A549 (cell line): ENCODE measurements around the gene FAM180B. TPM values are rescaled to one million over a fixed set of nuclear protein-coding genes. Genes with fewer than 3 reads are reported as not detected.

Experiments used
- ATAC-seq, 2 experiments: fragments of 200-7000 bp in 1 of 2; fragments of >200 bp in 1 of 2; cut with Nextera tagmentation in 1 of 2; cut with Tn5 transposase in 1 of 2; 3 replicates each; pipeline versions ENCODE4 v1.8.0 to v1.9.1; 2018 to 2020; ENCODE audit warnings: mild to moderate bottlenecking in 1 of 2, moderate library complexity in 1 of 2
- CTCF ChIA-PET: fragments of 300-600 bp; sonication (Branson Sonifier 250); formaldehyde crosslinking; extraction: SDS; loops from one replicate; lab custom pipeline; 2021; ENCODE audit warnings: antibody characterized with exemption, inconsistent platforms; lab: Yijun Ruan, JAX
- POLR2A ChIA-PET: fragments of 350-600 bp; formaldehyde crosslinking; extraction: SDS; loops from one replicate; lab custom pipeline; 2021; ENCODE audit warnings: antibody characterized with exemption, inconsistent platforms; lab: Yijun Ruan, JAX
- DNase-seq, 2 experiments: peaks; one replicate each; pipeline versions ENCODE4 v3.0.0 to v3.0.0-alpha.2; 2011 to 2016; ENCODE audit warnings: low read depth in 1 of 2, low spot score in 1 of 2
- FAIRE-seq: peaks from 2 replicates; lab custom pipeline; 2011; peaks lifted over from hg19 to GRCh38; lab: Jason Lieb, UNC
- H3K27ac ChIP-seq, 2 experiments: fragments of >200 bp; sonication (Bioruptor Twin); formaldehyde crosslinking; 3 replicates each; pipeline ENCODE4 v1.5.1; 2016 to 2017
- H3K4me1 ChIP-seq: fragments of >200 bp; sonication (Bioruptor Twin); formaldehyde crosslinking; 3 replicates; pipeline ENCODE4 v1.6.1; 2016
- H3K4me2 ChIP-seq: fragments of >200 bp; sonication (Bioruptor Twin); formaldehyde crosslinking; 3 replicates; pipeline ENCODE4 v1.6.1; 2016
- H3K4me3 ChIP-seq: fragments of >200 bp; sonication (Bioruptor Twin); formaldehyde crosslinking; 3 replicates; pipeline ENCODE4 v1.5.1; 2016
- H3K9me3 ChIP-seq: fragments of >200 bp; sonication (Bioruptor Twin); formaldehyde crosslinking; 3 replicates; pipeline ENCODE4 v1.6.1; 2016
- CBX2 ChIP-seq: fragments of 200-600 bp; sonication (generic); IDR thresholded peaks from 2 replicates; pipeline ENCODE4 v1.6.1; 2016; ENCODE audit warnings: low read depth, mild to moderate bottlenecking, borderline replicate concordance
- EHF ChIP-seq: fragments of 250-450 bp; sonication (Bioruptor Pico); IDR thresholded peaks from 2 replicates; pipeline ENCODE4 v1.5.0; 2020; ENCODE audit warnings: mild to moderate bottlenecking
- ELK1 ChIP-seq: fragments of 150-350 bp; IDR thresholded peaks from 2 replicates; pipeline ENCODE4 v1.6.1; 2014; ENCODE audit warnings: low read depth, mild to moderate bottlenecking, low read length
- EP300 ChIP-seq, 2 experiments: fragments of >200 bp; sonication (Bioruptor Twin); formaldehyde crosslinking; IDR thresholded peaks; 2 replicates in 1 of 2; 3 replicates in 1 of 2; pipeline ENCODE4 v1.6.1; 2016 to 2017
- FOXS1 ChIP-seq: fragments of 250-450 bp; sonication (Bioruptor Pico); IDR thresholded peaks from 2 replicates; pipeline ENCODE4 v1.5.0; 2020; ENCODE audit warnings: mild to moderate bottlenecking, moderate library complexity
- HOXA7 ChIP-seq: fragments of 250-450 bp; sonication (Bioruptor Pico); IDR thresholded peaks from 2 replicates; pipeline ENCODE4 v1.5.0; 2020; ENCODE audit warnings: mild to moderate bottlenecking, moderate library complexity
- HOXB5 ChIP-seq: fragments of 250-450 bp; sonication (Bioruptor Pico); IDR thresholded peaks from 2 replicates; pipeline ENCODE4 v1.5.0; 2020; ENCODE audit warnings: mild to moderate bottlenecking, moderate library complexity
- KDM5A ChIP-seq: fragments of 200-600 bp; sonication (generic); IDR thresholded peaks from 2 replicates; pipeline ENCODE4 v1.6.1; 2016; ENCODE audit warnings: antibody characterized with exemption, mild to moderate bottlenecking
- MAZ ChIP-seq: fragments of 150-350 bp; IDR thresholded peaks from 2 replicates; pipeline ENCODE4 v1.6.1; 2014; ENCODE audit warnings: antibody characterized with exemption, low read depth, low read length, borderline replicate concordance
- MYC ChIP-seq: IDR thresholded peaks from 2 replicates; pipeline ENCODE4 v1.6.1; 2012; ENCODE audit warnings: mild to moderate bottlenecking, inconsistent platforms, low read length, improper control_type of control experiment, borderline replicate concordance
- PHF8 ChIP-seq: fragments of 200-600 bp; sonication (generic); IDR thresholded peaks from 2 replicates; pipeline ENCODE4 v1.6.1; 2016; ENCODE audit warnings: low read depth, mild to moderate bottlenecking, antibody characterized with exemption, moderate library complexity, borderline replicate concordance
- POLR2A ChIP-seq: IDR thresholded peaks from 2 replicates; pipeline ENCODE4 v1.6.1; 2012; ENCODE audit warnings: mild to moderate bottlenecking, low read length
- RARB ChIP-seq: fragments of 250-450 bp; sonication (Bioruptor Pico); IDR thresholded peaks from 2 replicates; pipeline ENCODE4 v1.8.0; 2021; ENCODE audit warnings: mild to moderate bottlenecking, moderate library complexity
- RFX5 ChIP-seq: fragments of 450-650 bp; IDR thresholded peaks from 2 replicates; pipeline ENCODE4 v1.7.1; 2014; ENCODE audit warnings: antibody characterized with exemption, mild to moderate bottlenecking, moderate library complexity
- RNF2 ChIP-seq: fragments of 200-600 bp; sonication (generic); IDR thresholded peaks from 2 replicates; pipeline ENCODE4 v1.6.1; 2016; ENCODE audit warnings: low read depth, mild to moderate bottlenecking, antibody characterized with exemption, moderate library complexity, borderline replicate concordance
- SMC3 ChIP-seq: fragments of >200 bp; sonication (Bioruptor Twin); formaldehyde crosslinking; IDR thresholded peaks from 3 replicates; pipeline ENCODE4 v1.6.1; 2018; ENCODE audit warnings: inconsistent platforms
- TP53 ChIP-seq: fragments of 250-450 bp; sonication (Bioruptor Pico); IDR thresholded peaks from 2 replicates; pipeline ENCODE4 v1.5.0; 2021; ENCODE audit warnings: mild to moderate bottlenecking, moderate library complexity
- ZC3H11A ChIP-seq: fragments of 450-650 bp; IDR thresholded peaks from 2 replicates; pipeline ENCODE4 v1.6.1; 2014; ENCODE audit warnings: antibody characterized with exemption, mild to moderate bottlenecking
- ZSCAN20 ChIP-seq: fragments of 250-450 bp; sonication (Bioruptor Pico); IDR thresholded peaks from 2 replicates; pipeline ENCODE4 v1.8.0; 2022; ENCODE audit warnings: mild to moderate bottlenecking, moderate library complexity
- WGBS: methylation state at CpG from one replicate; pipeline ENCODE4 v1.1.6; 2017; ENCODE audit errors: missing lambda C conversion rate; 5-methylcytosine and 5-hydroxymethylcytosine counted together
- polyA plus RNA-seq, 4 experiments: library from polyadenylated mRNA; depleted of rRNA in 3 of 4; stranded (reverse); fragments of >200 nt; fragmentation: RNase III in 1 of 4; extraction: RNeasy Plus Mini Kit Qiagen cat#74134 plus additional on column Dnase treatment in 1 of 4; gene quantifications; 2 replicates in 3 of 4; 3 replicates in 1 of 4; pipeline ENCODE4 v1.2.3, GENCODE V29; 2011 to 2017
- TF ChIP-seq, protein P1 (sequence below): fragments of >200 bp; sonication (Bioruptor Twin); formaldehyde crosslinking; IDR thresholded peaks from 3 replicates; pipeline ENCODE4 v1.5.1; 2016
- TF ChIP-seq, protein P2 (sequence below): IDR thresholded peaks from 2 replicates; pipeline ENCODE4 v1.6.1; 2012
- TF ChIP-seq, protein P3 (sequence below): IDR thresholded peaks from 2 replicates; pipeline ENCODE4 v1.6.1; 2012; ENCODE audit warnings: low read depth, borderline replicate concordance
- TF ChIP-seq, protein P4 (sequence below): IDR thresholded peaks from 2 replicates; pipeline ENCODE4 v1.6.1; 2012
- TF ChIP-seq, protein P5 (sequence below): fragments of 250-450 bp; sonication (Bioruptor Pico); IDR thresholded peaks from 2 replicates; pipeline ENCODE4 v1.5.0; 2020; ENCODE audit warnings: low read depth, mild to moderate bottlenecking, moderate library complexity
- TF ChIP-seq, protein P6 (sequence below): fragments of >200 bp; sonication (Bioruptor Twin); formaldehyde crosslinking; IDR thresholded peaks from 2 replicates; pipeline ENCODE4 v1.6.1; 2016
- TF ChIP-seq, protein P7 (sequence below): fragments of 450-650 bp; IDR thresholded peaks from 2 replicates; pipeline ENCODE4 v1.6.1; 2014; ENCODE audit warnings: antibody characterized with exemption

FAM180B gene
- polyA plus RNA-seq, 2 of the 4 experiments (the other 2 are of a cell fraction): not detected

GRCh38 chr11:47593492-47593933 is 7.0 kb downstream of the FAM180B start:
- no peak for TF ChIP-seq ZC3H11A
- TF ChIP-seq RARB (CRISPR knock-in tag): no peak
- no peak for TF ChIP-seq ZSCAN20 (CRISPR knock-in tag)
- TF ChIP-seq EP300 (IDR thresholded peaks at IDR 0.05): no peak
- TF ChIP-seq, protein P1, sequence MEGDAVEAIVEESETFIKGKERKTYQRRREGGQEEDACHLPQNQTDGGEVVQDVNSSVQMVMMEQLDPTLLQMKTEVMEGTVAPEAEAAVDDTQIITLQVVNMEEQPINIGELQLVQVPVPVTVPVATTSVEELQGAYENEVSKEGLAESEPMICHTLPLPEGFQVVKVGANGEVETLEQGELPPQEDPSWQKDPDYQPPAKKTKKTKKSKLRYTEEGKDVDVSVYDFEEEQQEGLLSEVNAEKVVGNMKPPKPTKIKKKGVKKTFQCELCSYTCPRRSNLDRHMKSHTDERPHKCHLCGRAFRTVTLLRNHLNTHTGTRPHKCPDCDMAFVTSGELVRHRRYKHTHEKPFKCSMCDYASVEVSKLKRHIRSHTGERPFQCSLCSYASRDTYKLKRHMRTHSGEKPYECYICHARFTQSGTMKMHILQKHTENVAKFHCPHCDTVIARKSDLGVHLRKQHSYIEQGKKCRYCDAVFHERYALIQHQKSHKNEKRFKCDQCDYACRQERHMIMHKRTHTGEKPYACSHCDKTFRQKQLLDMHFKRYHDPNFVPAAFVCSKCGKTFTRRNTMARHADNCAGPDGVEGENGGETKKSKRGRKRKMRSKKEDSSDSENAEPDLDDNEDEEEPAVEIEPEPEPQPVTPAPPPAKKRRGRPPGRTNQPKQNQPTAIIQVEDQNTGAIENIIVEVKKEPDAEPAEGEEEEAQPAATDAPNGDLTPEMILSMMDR: no peak
- TF ChIP-seq, protein P2, sequence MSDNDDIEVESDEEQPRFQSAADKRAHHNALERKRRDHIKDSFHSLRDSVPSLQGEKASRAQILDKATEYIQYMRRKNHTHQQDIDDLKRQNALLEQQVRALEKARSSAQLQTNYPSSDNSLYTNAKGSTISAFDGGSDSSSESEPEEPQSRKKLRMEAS: no peak
- TF ChIP-seq, protein P3, sequence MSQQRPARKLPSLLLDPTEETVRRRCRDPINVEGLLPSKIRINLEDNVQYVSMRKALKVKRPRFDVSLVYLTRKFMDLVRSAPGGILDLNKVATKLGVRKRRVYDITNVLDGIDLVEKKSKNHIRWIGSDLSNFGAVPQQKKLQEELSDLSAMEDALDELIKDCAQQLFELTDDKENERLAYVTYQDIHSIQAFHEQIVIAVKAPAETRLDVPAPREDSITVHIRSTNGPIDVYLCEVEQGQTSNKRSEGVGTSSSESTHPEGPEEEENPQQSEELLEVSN: no peak
- TF ChIP-seq FOXS1 (CRISPR knock-in tag): no peak
- TF ChIP-seq, protein P4, sequence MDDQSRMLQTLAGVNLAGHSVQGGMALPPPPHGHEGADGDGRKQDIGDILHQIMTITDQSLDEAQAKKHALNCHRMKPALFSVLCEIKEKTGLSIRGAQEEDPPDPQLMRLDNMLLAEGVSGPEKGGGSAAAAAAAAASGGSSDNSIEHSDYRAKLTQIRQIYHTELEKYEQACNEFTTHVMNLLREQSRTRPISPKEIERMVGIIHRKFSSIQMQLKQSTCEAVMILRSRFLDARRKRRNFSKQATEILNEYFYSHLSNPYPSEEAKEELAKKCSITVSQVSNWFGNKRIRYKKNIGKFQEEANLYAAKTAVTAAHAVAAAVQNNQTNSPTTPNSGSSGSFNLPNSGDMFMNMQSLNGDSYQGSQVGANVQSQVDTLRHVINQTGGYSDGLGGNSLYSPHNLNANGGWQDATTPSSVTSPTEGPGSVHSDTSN: no peak
- TF ChIP-seq RFX5: no peak
- no peak for TF ChIP-seq SMC3
- no peak for TF ChIP-seq ELK1
- no peak for TF ChIP-seq RNF2
- TF ChIP-seq POLR2A: no peak
- TF ChIP-seq MAZ: no peak
- no peak for TF ChIP-seq TP53 (CRISPR knock-in tag)
- TF ChIP-seq KDM5A: no peak
- TF ChIP-seq CBX2: no peak
- ChIA-PET POLR2A (no interaction called here), CTCF (interaction anchor here (1.0 kb wide), 1 partner anchor 12 kb away, joined by 3 read pairs; no protein-coding TSS in a partner anchor)
- Histone ChIP-seq H3K27ac (peak overlapping the region in 1 of 2 experiments; percentile 66; a peak in 1 of 6 replicates), H3K4me1 (peaks cover 8% of the 10 kb centered on the region; the same call in 1 of the 3 replicates), H3K9me3 (no peaks in the 10 kb centered on the region), H3K4me2 (peak overlapping the region; percentile 94), H3K4me3 (peak overlapping the region; percentile 40)
- no peak for FAIRE-seq
- 31% methylated on average over 6 of the region's 6 CpGs for WGBS
- DNase-seq: no peak
- ATAC-seq: peak in 1 of 2 experiments; percentile 6; a peak in 3 of 6 replicates

DNA sequence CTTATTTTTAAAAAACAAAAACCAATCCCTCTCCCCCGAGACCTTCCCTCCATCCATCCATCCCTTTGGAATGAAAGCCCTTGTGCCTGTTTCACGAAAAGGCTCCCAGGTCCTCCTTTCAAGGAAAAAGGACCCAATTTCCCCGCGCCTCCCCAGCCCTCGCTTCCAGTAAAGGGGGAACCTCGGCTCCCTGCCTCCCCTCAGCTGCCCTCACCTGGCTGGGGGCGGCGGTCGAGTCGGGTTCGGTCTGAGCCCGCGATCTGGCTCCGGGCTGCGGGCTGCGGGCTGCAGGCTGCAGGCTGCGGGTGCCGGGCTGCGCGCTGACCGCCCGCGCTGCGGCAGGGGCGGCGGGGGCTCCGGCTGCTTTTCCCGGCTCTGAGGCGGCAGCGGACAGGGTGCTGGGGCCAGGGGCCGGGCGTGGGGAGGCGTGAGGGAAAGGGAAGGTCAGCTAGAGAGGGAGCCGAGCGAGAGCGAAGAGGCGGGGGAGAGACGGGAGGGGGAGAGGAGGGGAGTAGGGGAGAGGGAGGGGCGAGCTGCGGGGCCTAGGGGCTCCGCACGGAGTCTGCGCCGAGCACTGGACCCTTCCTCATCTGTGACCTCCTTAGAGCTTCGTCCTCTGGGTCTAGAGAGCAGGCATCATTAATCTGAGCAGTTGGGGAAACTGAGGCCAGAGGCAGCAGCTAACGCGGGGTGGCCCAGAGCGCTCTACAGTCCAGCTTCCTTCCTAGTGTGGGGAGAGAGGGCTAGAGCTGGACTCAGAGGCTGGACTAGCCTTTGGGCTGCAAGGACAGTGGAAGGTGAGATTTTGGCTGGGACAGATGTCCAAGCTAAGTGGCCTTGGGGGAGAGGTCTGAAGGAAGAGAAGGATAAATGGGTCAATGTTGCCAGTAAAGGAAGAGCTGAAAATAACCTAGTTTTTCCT is 7.7 kb downstream of the FAM180B start, which contains the start of gene C1QTNF4:
Gene C1QTNF4, minus strand, starts transcription at position 478 of the 922 bp plus-strand sequence. CDS start 3,601 bp downstream, outside the sequence.
- 29% methylated on average over 11 of the region's 48 CpGs for WGBS
- Histone ChIP-seq H3K4me3 (peak within 1 kb of the TSS; percentile 40), H3K27ac (peak within 1 kb of the TSS in 1 of 2 experiments; percentile 66; a peak in 2 of 6 replicates), H3K4me1 (peaks cover 8% of the 10 kb centered on the region; the same call in 1 of the 3 replicates), H3K4me2 (peak within 1 kb of the TSS; percentile 94), H3K9me3 (no peaks in the 10 kb centered on the region)
- peak in 1 of 2 experiments; percentile 26; a peak in 3 of 6 replicates for ATAC-seq
- POLR2A ChIA-PET: no interaction called here
- no peak for DNase-seq
- CTCF ChIA-PET: interaction anchor here (1.0 kb wide), 2 partner anchors 12 to 24 kb away, joined by 3 read pairs; no protein-coding TSS in a partner anchor
- no peak for FAIRE-seq
- TF ChIP-seq MYC (no peak), PHF8 (no peak), HOXB5 (CRISPR knock-in tag) (no peak), EHF (CRISPR knock-in tag) (no peak), ELK1 (no peak), HOXA7 (CRISPR knock-in tag) (no peak), ZC3H11A (no peak)
- TF ChIP-seq, protein P5, sequence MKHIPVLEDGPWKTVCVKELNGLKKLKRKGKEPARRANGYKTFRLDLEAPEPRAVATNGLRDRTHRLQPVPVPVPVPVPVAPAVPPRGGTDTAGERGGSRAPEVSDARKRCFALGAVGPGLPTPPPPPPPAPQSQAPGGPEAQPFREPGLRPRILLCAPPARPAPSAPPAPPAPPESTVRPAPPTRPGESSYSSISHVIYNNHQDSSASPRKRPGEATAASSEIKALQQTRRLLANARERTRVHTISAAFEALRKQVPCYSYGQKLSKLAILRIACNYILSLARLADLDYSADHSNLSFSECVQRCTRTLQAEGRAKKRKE (CRISPR knock-in tag): no peak
- TF ChIP-seq, protein P6, sequence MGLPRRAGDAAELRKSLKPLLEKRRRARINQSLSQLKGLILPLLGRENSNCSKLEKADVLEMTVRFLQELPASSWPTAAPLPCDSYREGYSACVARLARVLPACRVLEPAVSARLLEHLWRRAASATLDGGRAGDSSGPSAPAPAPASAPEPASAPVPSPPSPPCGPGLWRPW: no peak
- TF ChIP-seq, protein P2: no peak
- TF ChIP-seq, protein P7, sequence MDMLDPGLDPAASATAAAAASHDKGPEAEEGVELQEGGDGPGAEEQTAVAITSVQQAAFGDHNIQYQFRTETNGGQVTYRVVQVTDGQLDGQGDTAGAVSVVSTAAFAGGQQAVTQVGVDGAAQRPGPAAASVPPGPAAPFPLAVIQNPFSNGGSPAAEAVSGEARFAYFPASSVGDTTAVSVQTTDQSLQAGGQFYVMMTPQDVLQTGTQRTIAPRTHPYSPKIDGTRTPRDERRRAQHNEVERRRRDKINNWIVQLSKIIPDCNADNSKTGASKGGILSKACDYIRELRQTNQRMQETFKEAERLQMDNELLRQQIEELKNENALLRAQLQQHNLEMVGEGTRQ: no peak
